GM21723 (cell line): Measurements from ENCODE around the gene MEF2A.
"Not testable (repeated sequence)": the region's sequence is repeated elsewhere in the genome, so short reads cannot be mapped to it uniquely, and the experiment has no call there.

Experiments
- ATAC-seq: cut with Tn5 transposase; IDR thresholded peaks from one replicate; pipeline ENCODE4 v1.9.1; 2021; ENCODE audit warnings: mild to moderate bottlenecking, moderate library complexity; ENCODE audit not compliant: unreplicated experiment

The MEF2A gene

DNA sequence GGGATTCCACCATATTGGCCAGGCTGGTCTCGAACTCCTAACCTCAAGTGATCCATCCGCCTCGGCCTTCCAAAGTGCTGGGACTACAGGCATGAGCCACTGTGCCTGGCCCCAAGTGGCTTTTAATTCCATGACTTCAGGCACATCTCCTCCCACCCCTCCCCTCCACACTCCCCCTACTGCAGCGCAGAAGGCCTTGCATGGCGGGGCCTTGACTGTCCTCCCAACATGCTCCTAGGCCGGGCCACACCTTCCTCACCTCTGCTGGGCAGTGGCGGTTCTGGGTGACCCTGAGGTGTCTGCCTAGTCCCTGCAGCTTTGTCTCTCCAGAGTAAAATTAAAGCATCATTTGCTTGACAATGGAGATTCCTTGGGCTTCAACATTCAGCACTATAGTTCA is 160.5 kb downstream of the MEF2A start:
- ATAC-seq: no peak

DNA sequence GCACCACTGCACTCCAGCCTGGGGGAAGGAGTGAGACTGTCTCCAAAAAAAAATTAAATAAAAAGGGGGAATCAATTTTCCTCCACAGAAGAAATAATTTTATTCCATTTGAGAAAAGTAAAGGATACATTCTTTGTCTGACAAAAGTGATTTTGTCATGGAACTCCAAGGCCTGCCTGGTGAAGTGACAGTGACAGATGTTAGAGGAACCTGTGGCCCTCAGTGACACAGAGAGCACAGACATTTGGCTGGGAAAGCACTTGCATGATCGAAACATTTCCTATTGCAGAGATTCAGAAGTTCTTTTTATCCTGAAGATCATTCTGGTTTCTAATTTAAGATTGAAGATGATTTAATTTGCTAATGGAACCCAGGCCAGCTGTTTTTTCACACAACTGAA is 161.5 kb downstream of the MEF2A start:
- no peak for ATAC-seq

GRCh38 chr15:99727733-99728132 is 161.9 kb downstream of the MEF2A start:
- no peak for ATAC-seq

DNA sequence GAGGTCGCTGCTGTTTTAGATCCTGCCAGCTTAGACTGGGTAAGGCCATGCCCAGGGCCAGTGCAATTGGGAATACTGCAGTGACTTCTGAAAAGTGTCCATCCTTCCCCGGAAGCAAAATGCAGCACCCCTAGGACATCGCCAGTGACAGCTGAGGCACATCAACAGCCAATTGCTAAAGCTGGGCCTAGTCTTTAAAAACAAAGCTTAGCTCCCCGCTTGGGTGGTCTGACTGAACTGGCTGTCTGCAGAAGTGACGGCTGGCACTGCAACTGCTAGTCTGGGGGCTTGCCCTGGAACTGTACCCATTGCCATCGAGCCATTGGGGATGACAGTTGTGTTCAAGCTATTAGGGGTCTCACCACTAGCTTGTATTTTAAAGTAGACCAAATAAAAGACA is 163.1 kb downstream of the MEF2A start:
- ATAC-seq: no peak

- no peak for ATAC-seq
Measured at GRCh38 chr15:99729327-99729726, 163.5 kb downstream of the MEF2A start.

DNA sequence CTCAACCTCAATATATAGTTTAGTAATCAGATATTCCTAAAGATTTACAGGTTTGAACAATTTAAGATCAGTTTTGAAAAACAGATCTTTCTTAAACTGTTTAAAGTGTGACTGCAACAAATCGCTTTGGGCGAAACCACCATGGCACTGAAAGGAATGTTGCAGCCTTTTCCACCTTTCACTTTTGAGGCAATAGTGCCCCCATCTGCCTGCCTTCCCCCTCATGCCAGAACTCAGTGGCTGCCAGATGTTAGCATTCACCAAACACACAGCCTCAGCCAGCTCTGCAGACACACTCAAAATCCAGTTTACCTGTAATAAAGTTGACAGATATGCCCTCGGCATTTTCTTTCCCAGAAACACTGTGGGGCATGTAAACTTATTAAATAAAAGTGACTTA is 164.1 kb downstream of the MEF2A start:
- ATAC-seq: no peak

DNA sequence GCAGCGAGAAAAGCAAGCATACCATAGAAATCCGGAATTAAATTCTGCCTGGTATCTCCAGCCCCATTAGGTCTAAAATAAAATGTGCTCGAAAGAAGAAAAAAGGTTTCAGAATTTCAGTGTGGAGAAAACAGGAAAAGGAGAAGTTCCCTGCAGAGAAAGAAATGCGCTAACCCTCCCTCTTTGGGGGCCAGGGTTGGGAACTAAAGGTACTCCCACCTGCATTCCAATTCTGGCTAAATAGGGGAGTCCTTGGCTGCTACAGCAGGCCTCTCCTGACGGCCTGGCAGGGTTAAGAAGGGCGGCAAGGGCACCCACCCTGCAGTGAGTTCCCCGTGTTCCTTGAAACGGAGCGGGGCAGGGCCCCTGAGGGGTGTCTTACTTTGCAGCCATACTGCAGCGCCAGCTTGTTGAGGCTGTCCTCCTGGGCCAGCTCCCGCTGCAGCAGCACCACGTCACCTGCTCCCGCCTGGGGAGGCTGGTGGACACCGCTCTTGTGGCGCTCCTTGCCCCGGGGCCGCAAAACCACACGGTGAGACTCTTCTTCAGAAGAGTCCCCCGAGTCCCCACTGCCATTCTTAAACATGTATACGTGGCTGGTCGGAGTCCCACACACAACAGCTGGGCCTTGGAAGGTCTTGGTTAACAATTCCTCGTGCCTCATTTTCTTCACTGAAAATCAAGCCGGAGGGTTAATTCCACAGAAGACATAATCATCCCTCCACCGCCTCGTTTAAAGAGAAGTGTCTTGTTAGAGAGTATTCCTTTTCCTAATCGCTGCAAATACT is 165.7 kb downstream of the MEF2A start:
- no peak for ATAC-seq

- ATAC-seq: no peak
Measured at GRCh38 chr15:99732124-99732750, 166.5 kb downstream of the MEF2A start.

- peak; percentile 53 for ATAC-seq
Measured at GRCh38 chr15:99732751-99733267, 167.0 kb downstream of the MEF2A start.

DNA sequence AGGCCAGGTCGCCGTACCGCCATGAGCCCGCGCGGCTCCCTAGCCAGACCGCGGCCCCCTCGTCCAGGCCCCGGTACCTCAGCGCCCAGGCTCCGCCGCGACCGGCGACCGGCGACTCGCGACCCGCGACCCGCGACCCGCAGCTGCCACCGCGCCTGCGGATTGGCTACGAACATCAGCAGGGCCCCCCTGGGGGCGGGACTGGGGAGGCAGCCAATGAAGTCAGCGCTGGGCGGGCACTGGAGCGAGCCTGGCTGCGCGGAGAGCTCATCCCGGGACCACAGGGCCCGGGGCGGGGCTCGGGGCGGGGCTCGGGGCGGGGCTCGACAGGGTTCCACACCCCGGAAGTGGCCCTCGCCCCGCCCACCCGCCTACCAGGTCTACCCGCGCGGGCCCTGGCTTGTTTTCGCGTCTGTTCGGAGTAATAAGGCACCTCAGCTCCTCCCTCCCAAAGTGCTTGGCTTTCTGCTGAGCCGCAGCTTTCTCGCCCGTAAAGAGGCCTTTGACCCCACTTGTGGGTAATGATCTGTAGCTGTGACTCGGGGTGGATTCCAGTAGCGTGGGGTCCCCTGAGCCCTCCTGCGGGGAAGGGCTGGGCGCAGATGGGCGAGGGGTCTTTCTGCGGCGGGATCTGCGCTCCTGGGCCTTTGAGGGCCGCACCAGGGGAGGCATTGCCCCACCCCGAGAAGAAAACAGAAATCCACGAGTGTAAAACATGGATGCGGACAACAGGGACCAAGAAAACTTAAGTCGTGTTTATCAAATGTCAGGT is 167.7 kb downstream of the MEF2A start, which contains the start of gene LYSMD4:
TSS of gene LYSMD4 (minus strand) at position 170 of the 772 bp plus-strand sequence. CDS start 1,438 bp downstream, outside the sequence.
- peak; percentile 99 for ATAC-seq

DNA sequence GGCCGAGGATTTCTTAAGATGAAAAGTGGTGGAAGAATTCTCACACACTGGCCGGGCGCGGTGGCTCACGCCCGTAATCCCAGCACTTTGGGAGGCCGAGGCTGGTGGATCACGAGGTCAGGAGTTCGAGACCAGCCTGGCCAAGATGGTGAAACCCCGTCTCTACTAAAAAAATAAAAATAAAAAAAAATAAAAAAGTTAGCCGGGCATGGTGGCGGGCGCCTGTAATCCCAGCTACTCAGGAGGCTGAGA is 168.2 kb downstream of the MEF2A start:
- ATAC-seq: not testable (repeated sequence)

DNA sequence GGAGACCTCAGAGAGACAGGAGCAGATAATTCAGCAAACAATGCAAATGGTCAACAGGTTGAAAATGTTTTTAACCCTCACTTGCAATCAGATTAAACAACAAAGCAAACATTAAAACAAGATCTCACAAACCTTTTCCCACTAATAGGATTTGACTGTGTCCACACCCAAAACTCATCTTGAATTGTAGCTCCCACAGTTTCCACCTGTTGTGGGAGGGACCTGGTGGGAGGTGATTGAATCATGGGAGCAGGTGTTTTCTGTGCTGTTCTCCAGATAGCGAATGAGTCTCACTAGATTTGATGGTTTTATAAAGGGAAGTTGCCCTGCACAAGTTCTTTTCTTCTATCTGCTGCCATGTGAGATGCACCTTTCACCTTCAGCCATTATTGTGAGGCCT is 168.8 kb downstream of the MEF2A start:
- ATAC-seq: no peak

DNA sequence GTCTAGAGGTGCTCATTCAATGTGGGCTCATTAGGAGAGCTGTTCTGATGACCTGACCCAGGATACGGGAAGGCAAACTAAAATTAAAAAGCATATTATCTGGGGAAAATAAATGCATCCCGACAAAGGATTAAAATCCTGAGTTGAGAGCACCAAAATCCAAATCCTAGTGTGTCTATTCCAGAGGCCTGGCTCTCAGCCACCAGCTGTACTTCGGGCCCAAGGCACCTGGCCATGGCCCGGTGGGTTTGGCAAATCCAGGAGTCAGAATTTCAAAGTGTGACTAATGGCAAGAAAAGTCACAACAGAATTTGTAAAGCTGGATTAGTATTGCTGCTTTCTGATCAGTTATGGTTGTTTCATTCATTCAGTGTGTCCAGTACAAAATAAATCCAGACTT is 170.1 kb downstream of the MEF2A start:
- ATAC-seq: no peak

GRCh38 chr15:99736702-99737101 is 170.9 kb downstream of the MEF2A start:
- no peak for ATAC-seq

GRCh38 chr15:99738021-99738847 is 172.4 kb downstream of the MEF2A start:
- ATAC-seq: no peak

DNA sequence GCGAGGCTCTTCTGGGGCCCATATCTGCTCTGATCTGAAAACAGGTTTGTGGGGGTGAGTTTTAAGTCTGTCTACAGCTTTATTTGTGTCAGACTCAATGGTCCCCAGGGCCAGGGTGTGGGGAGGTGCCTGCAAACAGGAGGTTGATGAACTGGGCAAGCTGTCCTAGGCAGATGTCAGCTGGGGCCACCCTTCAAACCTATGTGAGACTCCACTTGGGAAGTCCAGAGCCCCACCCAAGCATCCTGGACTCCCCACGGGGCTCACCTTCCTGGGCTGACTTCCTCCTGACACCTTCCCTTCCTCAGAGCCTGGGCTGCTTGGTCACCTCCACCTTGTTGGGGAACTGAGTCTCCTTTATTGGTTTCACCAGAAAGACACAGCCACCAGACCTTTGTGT is 176.1 kb downstream of the MEF2A start:
- ATAC-seq: no peak

DNA sequence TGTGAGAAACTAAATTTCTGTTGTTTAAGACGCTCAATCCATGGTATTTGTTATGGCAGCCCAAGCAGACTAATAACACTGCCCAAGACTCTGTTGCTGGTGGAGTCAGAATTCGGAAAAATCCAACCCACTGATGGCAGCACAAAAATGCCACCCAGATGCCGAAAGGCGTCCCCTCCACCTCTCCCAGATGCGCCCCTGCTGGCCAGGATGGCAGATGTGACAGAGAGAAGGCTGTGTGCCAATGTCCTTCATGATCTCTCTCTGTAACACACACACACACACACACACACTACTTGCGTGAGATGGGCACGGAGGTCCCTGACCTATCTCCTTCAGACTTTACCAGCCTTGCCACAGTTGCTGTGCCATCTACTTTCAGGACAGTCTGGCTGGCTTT is 178.4 kb downstream of the MEF2A start:
- no peak for ATAC-seq

DNA sequence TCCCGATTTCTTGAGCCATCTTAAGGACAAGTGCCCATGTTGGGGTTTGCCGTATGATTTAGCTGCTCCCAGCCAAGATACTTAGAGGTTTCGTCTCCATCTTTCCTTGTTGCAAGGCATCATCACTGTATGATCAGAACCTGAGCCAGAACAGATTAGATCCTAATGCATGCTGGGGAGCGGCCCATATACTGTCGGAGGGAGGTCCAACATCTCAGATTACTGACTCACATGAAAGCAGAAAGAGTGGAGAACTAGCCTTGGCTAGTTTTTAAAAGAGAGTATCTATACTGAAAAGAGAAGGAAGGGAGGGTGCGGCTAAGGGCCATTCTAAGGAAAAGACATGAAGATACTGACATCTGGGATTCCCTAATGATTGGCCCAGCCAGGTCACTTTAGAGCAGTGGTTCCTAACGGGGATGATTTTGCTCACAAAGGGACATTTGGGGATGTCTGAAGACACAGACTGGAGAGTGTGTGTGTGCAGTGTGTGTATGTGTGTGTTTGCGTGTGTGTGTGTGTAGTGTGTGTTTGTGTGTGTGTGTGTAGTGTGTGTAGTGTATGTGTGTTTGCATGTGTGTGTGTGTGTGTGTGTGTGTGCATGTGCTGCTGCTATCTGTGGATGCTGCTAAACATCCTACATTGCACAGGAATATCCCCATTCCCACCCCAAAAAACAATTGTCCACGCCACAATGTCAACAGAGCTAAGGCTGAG is 179.7 kb downstream of the MEF2A start:
- ATAC-seq: no peak

DNA sequence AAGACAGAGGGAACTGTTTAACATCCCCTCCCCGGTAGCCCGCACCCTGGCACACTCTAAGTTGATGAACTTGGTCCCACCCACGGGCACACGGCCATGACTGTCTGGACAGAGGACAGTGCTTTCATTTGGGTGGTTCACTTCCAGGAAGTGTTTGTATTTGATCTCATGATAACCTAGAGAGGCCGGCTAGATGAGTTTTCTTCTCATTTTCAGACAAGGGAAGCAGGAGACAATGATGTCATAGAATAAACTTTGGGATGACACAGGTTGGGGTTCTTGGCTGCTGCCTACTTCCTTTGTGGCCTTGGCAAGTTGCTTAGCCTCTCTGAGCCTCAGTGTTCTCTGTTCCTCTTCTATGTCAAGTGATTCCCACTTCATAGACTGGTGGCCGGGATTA is 183.6 kb downstream of the MEF2A start:
- no peak for ATAC-seq

GRCh38 chr15:99750326-99750725 is 184.5 kb downstream of the MEF2A start:
- ATAC-seq: not testable (repeated sequence)
